Nephron (organoid): ENCODE results near the gene SLC27A6.
"Not testable (repeated sequence)": the region's sequence is repeated elsewhere in the genome, so short reads cannot be mapped to it uniquely, and the experiment has no call there.

Source experiments
- H3K27ac Mint-ChIP-seq, 3 experiments: 2 replicates each; pipeline ENCODE4 v1.8.0; 2020; ENCODE audit warnings: mixed read lengths in 3 of 3, mild to moderate bottlenecking in 2 of 3, moderate library complexity in 1 of 3
- H3K27me3 Mint-ChIP-seq: 2 replicates; pipeline ENCODE4 v1.8.0; 2021; ENCODE audit warnings: low read depth, mild to moderate bottlenecking, moderate library complexity, mixed read lengths
- H3K36me3 Mint-ChIP-seq: 2 replicates; pipeline ENCODE4 v1.8.0; 2020; ENCODE audit warnings: low read depth, mixed read lengths
- H3K4me1 Mint-ChIP-seq: 2 replicates; pipeline ENCODE4 v1.8.0; 2020; ENCODE audit warnings: mixed read lengths
- H3K4me3 Mint-ChIP-seq, 3 experiments: 2 replicates each; pipeline ENCODE4 v1.8.0; 2020; ENCODE audit warnings: mild to moderate bottlenecking in 3 of 3, mixed read lengths in 3 of 3, moderate library complexity in 2 of 3
- H3K9me3 Mint-ChIP-seq: 2 replicates; pipeline ENCODE4 v1.8.0; 2020; ENCODE audit warnings: mixed read lengths
- TF ChIP-seq, protein P1 (sequence below), 3 experiments: fragments of 200-600 bp; sonication (generic); IDR thresholded peaks; one replicate each; pipeline ENCODE4 v1.5.0; 2021; ENCODE audit warnings: antibody characterized with exemption in 3 of 3; ENCODE audit not compliant: unreplicated experiment in 3 of 3

SLC27A6 gene

DNA sequence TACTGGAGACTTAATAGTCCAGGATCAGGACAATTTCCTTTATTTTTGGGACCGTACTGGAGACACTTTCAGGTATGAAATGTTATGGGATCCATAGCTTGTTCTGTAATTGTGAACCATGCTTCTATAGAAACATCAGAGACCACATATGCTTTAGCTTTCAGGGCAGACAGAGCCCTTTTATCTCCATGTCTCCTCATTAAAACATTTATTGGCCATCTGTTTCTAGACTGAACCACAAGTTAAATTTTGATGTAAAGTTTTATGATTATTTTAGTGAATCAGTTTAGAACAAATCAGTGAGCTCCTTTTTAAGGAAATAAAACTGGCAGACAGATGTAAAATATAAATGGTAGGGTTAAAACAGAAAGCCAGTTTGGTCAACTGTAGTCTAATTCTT lies 62.0 kb downstream of the SLC27A6 start:
- Mint-ChIP-seq H3K27ac (no peak overlapping the region), H3K36me3 (no peaks in the 10 kb centered on the region), H3K9me3 (no peaks in the 10 kb centered on the region), H3K4me3 (no peak overlapping the region), H3K27me3 (no peaks in the 10 kb centered on the region), H3K4me1 (no peaks in the 10 kb centered on the region)
- TF ChIP-seq, protein P1, sequence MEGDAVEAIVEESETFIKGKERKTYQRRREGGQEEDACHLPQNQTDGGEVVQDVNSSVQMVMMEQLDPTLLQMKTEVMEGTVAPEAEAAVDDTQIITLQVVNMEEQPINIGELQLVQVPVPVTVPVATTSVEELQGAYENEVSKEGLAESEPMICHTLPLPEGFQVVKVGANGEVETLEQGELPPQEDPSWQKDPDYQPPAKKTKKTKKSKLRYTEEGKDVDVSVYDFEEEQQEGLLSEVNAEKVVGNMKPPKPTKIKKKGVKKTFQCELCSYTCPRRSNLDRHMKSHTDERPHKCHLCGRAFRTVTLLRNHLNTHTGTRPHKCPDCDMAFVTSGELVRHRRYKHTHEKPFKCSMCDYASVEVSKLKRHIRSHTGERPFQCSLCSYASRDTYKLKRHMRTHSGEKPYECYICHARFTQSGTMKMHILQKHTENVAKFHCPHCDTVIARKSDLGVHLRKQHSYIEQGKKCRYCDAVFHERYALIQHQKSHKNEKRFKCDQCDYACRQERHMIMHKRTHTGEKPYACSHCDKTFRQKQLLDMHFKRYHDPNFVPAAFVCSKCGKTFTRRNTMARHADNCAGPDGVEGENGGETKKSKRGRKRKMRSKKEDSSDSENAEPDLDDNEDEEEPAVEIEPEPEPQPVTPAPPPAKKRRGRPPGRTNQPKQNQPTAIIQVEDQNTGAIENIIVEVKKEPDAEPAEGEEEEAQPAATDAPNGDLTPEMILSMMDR (IDR thresholded peaks at IDR 0.05; ENCODE audit: unreplicated experiment in 3 of 3) = no peak

- H3K4me3 Mint-ChIP-seq = no peak overlapping the region
- no peak overlapping the region for H3K27ac Mint-ChIP-seq
- TF ChIP-seq, protein P1 (IDR thresholded peaks at IDR 0.05; ENCODE audit: unreplicated experiment in 3 of 3) = no peak
- peaks cover 6% of the 10 kb centered on the region for H3K9me3 Mint-ChIP-seq
- no peaks in the 10 kb centered on the region for H3K4me1 Mint-ChIP-seq
- H3K36me3 Mint-ChIP-seq = no peaks in the 10 kb centered on the region
- H3K27me3 Mint-ChIP-seq = no peaks in the 10 kb centered on the region
These were observed 66.8 kb downstream of the SLC27A6 start for GRCh38 chr5:129031886-129032683.

GRCh38 chr5:129036257-129036656 lies 71.0 kb downstream of the SLC27A6 start:
- not testable (repeated sequence) for H3K27me3 Mint-ChIP-seq, H3K4me1 Mint-ChIP-seq, H3K27ac Mint-ChIP-seq, H3K36me3 Mint-ChIP-seq, H3K9me3 Mint-ChIP-seq, H3K4me3 Mint-ChIP-seq

GRCh38 chr5:129041196-129041881 lies 76.1 kb downstream of the SLC27A6 start:
- no peaks in the 10 kb centered on the region for H3K36me3 Mint-ChIP-seq
- TF ChIP-seq, protein P1 (IDR thresholded peaks at IDR 0.05; ENCODE audit: unreplicated experiment in 3 of 3) = no peak
- H3K4me1 Mint-ChIP-seq = peaks cover 6% of the 10 kb centered on the region
- peaks cover 21% of the 10 kb centered on the region for H3K9me3 Mint-ChIP-seq
- H3K4me3 Mint-ChIP-seq = peak overlapping the region in 1 of 3 experiments; percentile 4
- H3K27ac Mint-ChIP-seq = peak overlapping the region; percentile 67 to 83 (median 75)
- no peaks in the 10 kb centered on the region for H3K27me3 Mint-ChIP-seq

DNA sequence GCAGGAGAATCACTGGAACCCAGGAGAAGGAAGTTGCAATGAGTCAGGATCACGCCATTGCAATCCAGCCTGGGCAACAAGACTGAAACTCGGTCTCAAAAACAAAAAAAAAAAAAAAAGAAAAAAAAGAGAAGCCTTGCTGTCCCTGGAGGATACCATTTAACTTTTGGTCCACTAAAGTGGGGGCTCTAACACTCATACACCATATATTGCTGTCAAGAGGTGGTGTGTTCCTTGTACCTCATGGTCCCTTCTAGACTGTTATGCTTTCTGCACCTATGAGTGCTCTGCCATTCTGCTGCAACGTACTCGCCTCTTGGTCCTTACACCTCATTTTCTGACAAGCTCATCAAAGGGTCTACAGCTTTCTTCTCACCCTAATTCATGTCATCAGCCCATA lies 77.0 kb downstream of the SLC27A6 start:
- TF ChIP-seq, protein P1 (IDR thresholded peaks at IDR 0.05; ENCODE audit: unreplicated experiment in 3 of 3) = no peak
- Mint-ChIP-seq H3K27ac (peak overlapping the region; percentile 10 to 83 (median 75)), H3K27me3 (no peaks in the 10 kb centered on the region), H3K9me3 (peaks cover 21% of the 10 kb centered on the region), H3K4me3 (no peak overlapping the region), H3K36me3 (no peaks in the 10 kb centered on the region), H3K4me1 (peaks cover 6% of the 10 kb centered on the region)

GRCh38 chr5:129043894-129044293 lies 78.6 kb downstream of the SLC27A6 start:
- TF ChIP-seq, protein P1 (IDR thresholded peaks at IDR 0.05; ENCODE audit: unreplicated experiment in 3 of 3) = no peak
- Mint-ChIP-seq H3K4me1 (peaks cover 13% of the 10 kb centered on the region), H3K27me3 (no peaks in the 10 kb centered on the region), H3K36me3 (no peaks in the 10 kb centered on the region), H3K27ac (no peak overlapping the region), H3K4me3 (no peak overlapping the region), H3K9me3 (peaks cover 24% of the 10 kb centered on the region)
